HepG2 (cell line): ENCODE results near the gene CD207. TPM values are rescaled to one million over a fixed set of nuclear protein-coding genes. Genes with fewer than 3 reads are reported as not detected.

Experiments used
- AGO2 ChIP-seq: fragments of 200-400 bp; formaldehyde crosslinking; optimal IDR thresholded peaks from 2 replicates; pipeline ENCODE3; 2017; ENCODE audit warnings: mild to moderate bottlenecking, low read depth, low read length, moderate library complexity
- DRAP1 ChIP-seq: IDR thresholded peaks from 2 replicates; pipeline ENCODE4 v1.6.1; 2016; ENCODE audit warnings: missing genetic modification reagents, missing compliant biosample characterization
- HNF1A ChIP-seq, 2 experiments: sonication (generic) in 1 of 2; formaldehyde crosslinking in 1 of 2; IDR thresholded peaks; 2 replicates each; pipeline versions ENCODE4 v1.4.0 to v1.6.1; 2016 to 2020; ENCODE audit warnings: borderline replicate concordance in 1 of 2, low read depth in 1 of 2, mild to moderate bottlenecking in 1 of 2, missing genetic modification reagents in 1 of 2
- KAT7 ChIP-seq: IDR thresholded peaks from 2 replicates; pipeline ENCODE4 v1.6.1; 2018; ENCODE audit warnings: borderline replicate concordance, missing compliant biosample characterization
- NCOA1 ChIP-seq: sonication (generic); formaldehyde crosslinking; IDR thresholded peaks from 2 replicates; pipeline ENCODE4 v1.9.0; 2021; ENCODE audit warnings: missing genetic modification reagents
- NFRKB ChIP-seq: fragments of 450-650 bp; IDR thresholded peaks from 2 replicates; pipeline ENCODE4 v1.6.1; 2017
- NR2C2 ChIP-seq: sonication (generic); formaldehyde crosslinking; IDR thresholded peaks from 2 replicates; pipeline ENCODE4 v1.4.0; 2020; ENCODE audit warnings: missing genetic modification reagents, mild to moderate bottlenecking, moderate library complexity, borderline replicate concordance
- NR2F2 ChIP-seq: IDR thresholded peaks from 2 replicates; pipeline ENCODE4 v1.6.1; 2012; ENCODE audit warnings: low read depth, inconsistent platforms, borderline replicate concordance
- ZC3H4 ChIP-seq: sonication (generic); formaldehyde crosslinking; IDR thresholded peaks from 2 replicates; pipeline ENCODE4 v1.4.0; 2020; ENCODE audit warnings: missing genetic modification reagents, borderline replicate concordance
- ZFP1 ChIP-seq: IDR thresholded peaks from 2 replicates; pipeline ENCODE4 v1.6.1; 2016
- ZNF263 ChIP-seq: sonication (generic); formaldehyde crosslinking; IDR thresholded peaks from 2 replicates; pipeline ENCODE4 v1.4.0; 2020; ENCODE audit warnings: missing genetic modification reagents
- ZNF296 ChIP-seq: sonication (generic); formaldehyde crosslinking; conservative IDR thresholded peaks from 2 replicates; pipeline ENCODE4 v1.5.0; 2020; ENCODE audit warnings: mild to moderate bottlenecking, missing genetic modification reagents
- ZNF326 ChIP-seq: sonication (generic); formaldehyde crosslinking; IDR thresholded peaks from 2 replicates; pipeline ENCODE4 v1.4.0; 2020; ENCODE audit warnings: missing genetic modification reagents, borderline replicate concordance
- ZNF350 ChIP-seq: sonication (generic); formaldehyde crosslinking; IDR thresholded peaks from 2 replicates; pipeline ENCODE4 v1.4.0; 2020; ENCODE audit warnings: mild to moderate bottlenecking, low read depth, missing genetic modification reagents, borderline replicate concordance
- ZNF646 ChIP-seq: sonication (generic); formaldehyde crosslinking; IDR thresholded peaks from 2 replicates; pipeline ENCODE4 v1.9.0; 2021; ENCODE audit warnings: mild to moderate bottlenecking, missing genetic modification reagents
- ZNF691 ChIP-seq: sonication (generic); formaldehyde crosslinking; IDR thresholded peaks from 2 replicates; pipeline ENCODE4 v1.4.0; 2020; ENCODE audit warnings: missing genetic modification reagents, low read depth, mild to moderate bottlenecking, borderline replicate concordance
- polyA plus RNA-seq, 8 experiments: library from polyadenylated mRNA; depleted of rRNA in 3 of 8; stranded (reverse) in 7 of 8; unstranded in 1 of 8; fragments of >200 nt; fragmentation: Illumina TruSeq in 4 of 8; extraction: Trizol in 4 of 8; gene quantifications; 2 replicates each; pipeline versions ENCODE4 v1.2.1 to v1.2.3, GENCODE V29; 2011 to 2016; ENCODE audit warnings: low read depth in 4 of 8, missing spikeins in 1 of 8, mixed read lengths in 1 of 8; ENCODE audit not compliant: insufficient read depth in 1 of 8
- total RNA-seq, 5 experiments: library from RNA; depleted of rRNA; stranded (reverse); fragments of >200 nt; fragmentation: Illumina TruSeq; extraction: Trizol; gene quantifications; 2 replicates each; pipeline ENCODE4 v1.2.3, GENCODE V29; 2016; ENCODE audit warnings: low read depth in 1 of 5

Gene CD207
- total and polyA plus RNA-seq, 2 of the 13 experiments (the other 11 are each of a cell fraction or from before 2014, with no cell fraction given) = 0.09 to 0.15 TPM

GRCh38 chr2:70808983-70809958 is 26.3 kb downstream of the CD207 start (continued):
- no peak for TF ChIP-seq HNF1A (IDR thresholded peaks at IDR 0.05; ENCODE audit: low read depth)
- 0 out of 2 replicates have a peak, but pooled peaks have one; percentile 10 for TF ChIP-seq HNF1A (CRISPR knock-in tag; IDR thresholded peaks at IDR 0.05; ENCODE audit: borderline replicate concordance)
- peak; percentile 42 for TF ChIP-seq AGO2
- TF ChIP-seq ZC3H4 = 0 out of 2 replicates have a peak, but pooled peaks have one; percentile 32
- TF ChIP-seq NCOA1 = no peak
- TF ChIP-seq KAT7 = no peak
- peak; percentile 7; the same call in 1 of the 2 replicates for TF ChIP-seq ZNF350 (CRISPR knock-in tag)
- peak; percentile 13; the same call in 1 of the 2 replicates for TF ChIP-seq NR2C2 (CRISPR knock-in tag)
- TF ChIP-seq DRAP1 = no peak
- peak; percentile 86 for TF ChIP-seq ZNF646
- no peak for TF ChIP-seq NFRKB
- peak; percentile 10 for TF ChIP-seq ZNF691 (CRISPR knock-in tag)
- no peak for TF ChIP-seq ZNF296 (CRISPR knock-in tag)
- peak; percentile 50; the same call in 1 of the 2 replicates for TF ChIP-seq ZNF263 (CRISPR knock-in tag)
- no peak for TF ChIP-seq ZFP1 (CRISPR knock-in tag)
- TF ChIP-seq ZNF326 (CRISPR knock-in tag) = no peak
- TF ChIP-seq NR2F2 = peak; percentile 7; the same call in 1 of the 2 replicates
